Natural killer cell (primary cell): Measurements from ENCODE around the gene CHCHD10. TPM values are rescaled to one million over a fixed set of nuclear protein-coding genes. Genes with fewer than 3 reads are reported as not detected.
A peak's percentile ranks its signal among the peaks of the same experiment; 100 is the strongest.

Source experiments
- ATAC-seq, 3 donors: fragments of 150-1000 bp in 2 of 3; fragments of 200-7000 bp in 1 of 3; cut with Tn5 transposase; 1 replicate in 1 of 3; 2 replicates in 2 of 3; pipeline ENCODE4 v1.10.0; 2021; ENCODE audit warnings: mild to moderate bottlenecking in 2 of 3, moderate library complexity in 2 of 3
- DNase-seq, 2 donors: peaks; one replicate each; pipeline versions ENCODE4 v3.0.0 to v3.0.0-alpha.2; 2013 to 2021; ENCODE audit warnings: mixed read lengths in 1 of 2
- H3K27ac ChIP-seq: one replicate; pipeline ENCODE4 v1.5.1; 2013; ENCODE audit warnings: mild to moderate bottlenecking, low read length
- H3K27me3 ChIP-seq: one replicate; pipeline ENCODE4 v1.6.1; 2013; ENCODE audit warnings: low read length; ENCODE audit not compliant: control insufficient read depth, insufficient read depth
- H3K36me3 ChIP-seq: one replicate; pipeline ENCODE4 v1.6.1; 2013; ENCODE audit warnings: low read length; ENCODE audit not compliant: control insufficient read depth, insufficient read depth
- H3K4me1 ChIP-seq: one replicate; pipeline ENCODE4 v1.6.1; 2013; ENCODE audit warnings: low read length; ENCODE audit not compliant: control insufficient read depth, insufficient read depth
- H3K4me3 ChIP-seq: one replicate; pipeline ENCODE4 v1.5.1; 2013; ENCODE audit warnings: low read length
- H3K9me3 ChIP-seq: one replicate; pipeline ENCODE4 v1.6.1; 2013; ENCODE audit warnings: low read length; ENCODE audit not compliant: control insufficient read depth, insufficient read depth
- H3K27ac Mint-ChIP-seq, 2 donors: one replicate each; pipeline ENCODE4 v1.8.0; 2022; ENCODE audit warnings: mild to moderate bottlenecking in 2 of 2, mixed read lengths in 2 of 2, moderate library complexity in 1 of 2
- H3K27me3 Mint-ChIP-seq, 2 donors: one replicate each; pipeline ENCODE4 v1.8.0; 2022; ENCODE audit warnings: low read depth in 2 of 2, mixed read lengths in 2 of 2
- H3K36me3 Mint-ChIP-seq: one replicate; pipeline ENCODE4 v1.8.0; 2022; ENCODE audit warnings: mixed read lengths
- H3K4me1 Mint-ChIP-seq, 2 donors: one replicate each; pipeline ENCODE4 v1.8.0; 2022; ENCODE audit warnings: mixed read lengths in 2 of 2
- H3K4me3 Mint-ChIP-seq: one replicate; pipeline ENCODE4 v1.8.0; 2022; ENCODE audit warnings: mild to moderate bottlenecking, moderate library complexity, mixed read lengths
- H3K9me3 Mint-ChIP-seq, 2 donors: one replicate each; pipeline ENCODE4 v1.8.0; 2022; ENCODE audit warnings: mixed read lengths in 2 of 2
- WGBS: methylation state at CpG from one replicate; pipeline ENCODE4 v1.1.7; 2013; ENCODE audit warnings: missing lambda C conversion rate; ENCODE audit not compliant: insufficient coverage; 5-methylcytosine and 5-hydroxymethylcytosine counted together
- intact Hi-C: fragments of 100-400 bp; cut with micrococcal nuclease; formaldehyde crosslinking; loops from one replicate; pipeline ENCODE4 v1.14.2; 2022
- total RNA-seq, 4 donors: library from RNA; stranded (reverse); fragments of 120-200 nt in 1 of 4; gene quantifications; one replicate each; pipeline versions ENCODE4 v1.2.3 to v1.2.4, GENCODE V29; 2013 to 2022
- TF ChIP-seq, protein P1 (sequence below): fragments of 200-600 bp; IDR thresholded peaks from one replicate; pipeline ENCODE4 v1.8.0; 2022; ENCODE audit warnings: antibody characterized with exemption

CHCHD10 gene
- total RNA-seq, 3 donors from 2014 or later (not counting 1 experiment from before 2014, with no cell fraction given): 9.3 to 22.5 (median 13.8) TPM

DNA sequence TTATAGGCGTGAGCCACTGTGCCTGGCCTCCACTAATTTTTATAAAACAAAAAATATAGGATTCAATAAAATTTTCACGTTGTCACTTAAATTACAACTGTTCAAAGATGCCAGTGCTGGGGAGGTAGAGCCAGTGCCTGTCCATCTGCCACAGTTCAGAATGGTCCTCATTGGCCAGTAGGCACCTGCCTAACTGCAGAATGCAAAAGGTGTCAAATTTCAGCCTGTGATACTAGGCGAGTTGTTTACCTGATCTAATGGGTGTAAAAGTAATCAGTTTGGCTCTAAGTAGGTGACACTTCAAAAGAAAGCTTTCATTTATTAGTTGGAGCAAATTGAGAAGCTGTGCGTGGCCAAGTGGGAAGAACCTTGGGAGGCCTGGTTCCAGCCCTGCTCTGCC, 21.3 kb upstream of the CHCHD10 start:
- Histone ChIP-seq H3K36me3 (peaks cover 20% of the 10 kb centered on the region), H3K27ac (no peak overlapping the region), H3K4me3 (no peak overlapping the region), H3K27me3 (no peaks in the 10 kb centered on the region), H3K9me3 (no peaks in the 10 kb centered on the region), H3K4me1 (peaks cover 26% of the 10 kb centered on the region)
- TF ChIP-seq, protein P1, sequence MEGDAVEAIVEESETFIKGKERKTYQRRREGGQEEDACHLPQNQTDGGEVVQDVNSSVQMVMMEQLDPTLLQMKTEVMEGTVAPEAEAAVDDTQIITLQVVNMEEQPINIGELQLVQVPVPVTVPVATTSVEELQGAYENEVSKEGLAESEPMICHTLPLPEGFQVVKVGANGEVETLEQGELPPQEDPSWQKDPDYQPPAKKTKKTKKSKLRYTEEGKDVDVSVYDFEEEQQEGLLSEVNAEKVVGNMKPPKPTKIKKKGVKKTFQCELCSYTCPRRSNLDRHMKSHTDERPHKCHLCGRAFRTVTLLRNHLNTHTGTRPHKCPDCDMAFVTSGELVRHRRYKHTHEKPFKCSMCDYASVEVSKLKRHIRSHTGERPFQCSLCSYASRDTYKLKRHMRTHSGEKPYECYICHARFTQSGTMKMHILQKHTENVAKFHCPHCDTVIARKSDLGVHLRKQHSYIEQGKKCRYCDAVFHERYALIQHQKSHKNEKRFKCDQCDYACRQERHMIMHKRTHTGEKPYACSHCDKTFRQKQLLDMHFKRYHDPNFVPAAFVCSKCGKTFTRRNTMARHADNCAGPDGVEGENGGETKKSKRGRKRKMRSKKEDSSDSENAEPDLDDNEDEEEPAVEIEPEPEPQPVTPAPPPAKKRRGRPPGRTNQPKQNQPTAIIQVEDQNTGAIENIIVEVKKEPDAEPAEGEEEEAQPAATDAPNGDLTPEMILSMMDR: no peak
- no peaks in the 10 kb centered on the region for H3K27me3 Mint-ChIP-seq
- peak overlapping the region in 1 of 2 donors; percentile 42 for H3K27ac Mint-ChIP-seq
- WGBS: 90% methylated on average over 4 of the region's 4 CpGs
- ATAC-seq (no peak), DNase-seq (no peak)
- no peaks in the 10 kb centered on the region for H3K9me3 Mint-ChIP-seq
- H3K4me3 Mint-ChIP-seq: no peak overlapping the region
- peaks cover 6% of the 10 kb centered on the region for H3K36me3 Mint-ChIP-seq
- intact Hi-C loops: no loop called here
- peaks cover 42 to 43% of the 10 kb centered on the region in 2 donors for H3K4me1 Mint-ChIP-seq

DNA sequence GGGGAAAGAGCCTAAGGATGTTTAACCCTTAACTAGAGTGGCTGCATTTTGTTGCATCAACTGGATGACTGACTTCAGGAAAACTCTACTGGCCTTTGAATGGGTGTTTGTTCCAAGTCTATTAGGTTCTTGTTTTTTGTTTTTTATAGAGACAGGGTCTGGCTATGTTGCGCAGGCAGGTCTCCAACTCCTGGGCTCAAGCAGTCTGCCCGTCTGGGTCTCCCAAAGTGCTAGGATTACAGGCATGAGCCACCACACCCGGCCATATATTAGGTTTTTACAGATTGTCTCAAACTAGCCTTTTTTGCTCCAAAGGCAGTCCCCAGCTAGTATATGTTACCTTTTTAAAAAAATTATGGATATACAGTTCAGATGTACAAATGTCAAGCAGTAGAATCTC, 20.1 kb upstream of the CHCHD10 start:
- H3K4me3 ChIP-seq: peak overlapping the region; percentile 75
- H3K9me3 Mint-ChIP-seq: no peaks in the 10 kb centered on the region
- peaks cover 39 to 41% of the 10 kb centered on the region in 2 donors for H3K4me1 Mint-ChIP-seq
- H3K4me1 ChIP-seq: peaks cover 36% of the 10 kb centered on the region
- H3K4me3 Mint-ChIP-seq: peak overlapping the region; percentile 85
- TF ChIP-seq, protein P1: no peak
- intact Hi-C loops: loop anchor here (1.0 to 2.0 kb wide), 3 partner anchors 15 to 223 kb away; partner anchors contain the start of genes CABIN1, DERL3 and MMP11
- ATAC-seq (no peak), DNase-seq (no peak)
- no peaks in the 10 kb centered on the region for H3K9me3 ChIP-seq
- H3K36me3 ChIP-seq: peaks cover 11% of the 10 kb centered on the region
- 85% methylated on average over 3 of the region's 3 CpGs for WGBS
- H3K36me3 Mint-ChIP-seq: no peaks in the 10 kb centered on the region
- H3K27ac ChIP-seq: peak overlapping the region; percentile 79
- H3K27me3 ChIP-seq: no peaks in the 10 kb centered on the region
- H3K27me3 Mint-ChIP-seq: no peaks in the 10 kb centered on the region
- peak overlapping the region; percentile 84 to 89 for H3K27ac Mint-ChIP-seq

DNA sequence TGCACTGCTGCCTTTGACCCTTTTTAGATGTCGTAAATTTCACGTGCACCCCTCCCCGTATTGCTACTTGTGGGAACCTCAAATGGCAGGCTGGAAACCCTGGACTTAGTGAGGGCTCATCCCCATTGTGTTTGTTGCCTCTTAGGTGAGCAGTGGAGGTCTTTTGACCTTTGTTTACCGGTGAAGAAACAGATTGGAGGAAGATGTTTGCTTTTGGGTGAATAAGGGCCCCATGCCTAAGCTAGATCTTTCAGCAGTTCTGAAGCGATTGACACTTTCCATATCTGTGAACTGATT, 19.8 kb upstream of the CHCHD10 start:
- H3K27me3 ChIP-seq: no peaks in the 10 kb centered on the region
- no peaks in the 10 kb centered on the region for H3K9me3 ChIP-seq
- peak overlapping the region; percentile 84 to 89 for H3K27ac Mint-ChIP-seq
- WGBS: 10% methylated on average over 5 of the region's 5 CpGs
- peaks cover 8% of the 10 kb centered on the region for H3K36me3 ChIP-seq
- H3K4me3 ChIP-seq: peak overlapping the region; percentile 75
- TF ChIP-seq, protein P1: no peak
- DNase-seq (no peak), ATAC-seq (peak; percentile 20 to 23 (median 20))
- H3K27me3 Mint-ChIP-seq: no peaks in the 10 kb centered on the region
- H3K4me3 Mint-ChIP-seq: peak overlapping the region; percentile 85
- H3K27ac ChIP-seq: peak overlapping the region; percentile 79
- intact Hi-C loops: loop anchor here (1.0 to 2.0 kb wide), 3 partner anchors 15 to 223 kb away; partner anchors contain the start of genes CABIN1, DERL3 and MMP11
- peaks cover 35 to 37% of the 10 kb centered on the region in 2 donors for H3K4me1 Mint-ChIP-seq
- H3K4me1 ChIP-seq: peaks cover 36% of the 10 kb centered on the region
- no peaks in the 10 kb centered on the region for H3K36me3 Mint-ChIP-seq
- H3K9me3 Mint-ChIP-seq: no peaks in the 10 kb centered on the region
